Fibroblast of the aortic adventitia (primary cell): ENCODE results near the gene SUSD5. TPM values are rescaled to one million over a fixed set of nuclear protein-coding genes. Genes with fewer than 3 reads are reported as not detected.

ENCODE experiments used
- DNase-seq: peaks from one replicate; pipeline ENCODE4 v3.0.0-alpha.2; 2010; ENCODE audit warnings: low read depth
- H3K4me3 ChIP-seq: 2 replicates; pipeline ENCODE4 v1.5.1; 2011; ENCODE audit warnings: low read depth, mild to moderate bottlenecking, control low read depth, low read length, moderate library complexity
- total RNA-seq: library from RNA; depleted of rRNA; stranded (reverse); fragments of >200 nt; gene quantifications from 2 replicates; pipeline ENCODE4 v1.2.3, GENCODE V29; 2012; ENCODE audit warnings: low replicate concordance
- TF ChIP-seq, protein P1 (sequence below): IDR thresholded peaks from 2 replicates; pipeline ENCODE4 v1.5.1; 2011; ENCODE audit warnings: mild to moderate bottlenecking, low read length, control low read depth, inconsistent platforms; ENCODE audit not compliant: insufficient read depth

Gene SUSD5
- total RNA-seq, 1 donor: 2.9 TPM

DNA sequence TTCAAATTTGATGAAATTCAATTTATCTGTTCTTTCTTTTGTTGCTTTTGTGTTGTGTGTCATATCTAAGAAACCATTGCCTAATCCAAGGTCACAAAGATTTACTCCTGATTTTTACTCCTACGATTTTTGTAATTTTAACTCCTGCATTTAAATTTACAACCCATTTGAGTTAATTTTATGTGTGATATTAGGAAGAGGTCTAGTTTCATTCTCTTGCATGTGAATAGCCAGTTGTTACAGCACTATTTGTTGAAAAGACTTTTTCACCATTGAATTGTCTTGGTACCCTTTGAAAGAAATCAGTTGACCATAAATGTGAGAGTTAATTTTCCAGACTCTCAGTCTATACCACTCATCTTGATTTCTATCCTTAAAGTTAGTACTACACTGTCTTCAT is 80.9 kb downstream of the SUSD5 start:
- TF ChIP-seq, protein P1, sequence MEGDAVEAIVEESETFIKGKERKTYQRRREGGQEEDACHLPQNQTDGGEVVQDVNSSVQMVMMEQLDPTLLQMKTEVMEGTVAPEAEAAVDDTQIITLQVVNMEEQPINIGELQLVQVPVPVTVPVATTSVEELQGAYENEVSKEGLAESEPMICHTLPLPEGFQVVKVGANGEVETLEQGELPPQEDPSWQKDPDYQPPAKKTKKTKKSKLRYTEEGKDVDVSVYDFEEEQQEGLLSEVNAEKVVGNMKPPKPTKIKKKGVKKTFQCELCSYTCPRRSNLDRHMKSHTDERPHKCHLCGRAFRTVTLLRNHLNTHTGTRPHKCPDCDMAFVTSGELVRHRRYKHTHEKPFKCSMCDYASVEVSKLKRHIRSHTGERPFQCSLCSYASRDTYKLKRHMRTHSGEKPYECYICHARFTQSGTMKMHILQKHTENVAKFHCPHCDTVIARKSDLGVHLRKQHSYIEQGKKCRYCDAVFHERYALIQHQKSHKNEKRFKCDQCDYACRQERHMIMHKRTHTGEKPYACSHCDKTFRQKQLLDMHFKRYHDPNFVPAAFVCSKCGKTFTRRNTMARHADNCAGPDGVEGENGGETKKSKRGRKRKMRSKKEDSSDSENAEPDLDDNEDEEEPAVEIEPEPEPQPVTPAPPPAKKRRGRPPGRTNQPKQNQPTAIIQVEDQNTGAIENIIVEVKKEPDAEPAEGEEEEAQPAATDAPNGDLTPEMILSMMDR: no peak
- no peak overlapping the region for H3K4me3 ChIP-seq
- DNase-seq: no peak

DNA sequence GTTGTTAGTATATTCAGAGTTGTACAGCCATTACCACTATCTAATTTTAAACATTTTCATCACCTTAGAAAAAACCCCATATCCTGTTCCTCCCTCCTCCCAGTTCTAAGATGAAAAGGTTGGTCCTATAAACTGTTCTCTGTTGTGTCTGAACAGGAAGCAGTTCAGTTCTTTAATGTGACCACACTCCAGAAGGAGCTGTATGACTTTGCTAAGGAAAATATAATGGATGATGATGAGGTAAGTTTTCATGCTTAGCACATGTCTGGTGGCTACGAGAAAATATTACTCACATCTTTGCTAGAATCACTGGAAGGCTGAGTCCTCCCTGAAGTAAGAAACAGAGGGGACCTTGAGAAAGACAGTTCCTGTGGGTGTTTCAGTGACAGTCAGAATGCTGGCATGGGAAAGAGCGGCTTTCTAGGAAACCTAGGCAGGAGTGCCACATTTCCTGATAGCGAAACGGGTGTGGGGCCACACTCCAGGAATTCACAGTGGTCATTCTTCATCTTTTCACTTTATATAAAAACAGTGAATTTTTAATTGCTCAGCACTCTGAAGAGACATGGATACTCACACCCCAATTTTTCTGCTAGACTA is 84.5 kb downstream of the SUSD5 start:
- H3K4me3 ChIP-seq: no peak overlapping the region
- TF ChIP-seq, protein P1: no peak
- DNase-seq: no peak

DNA sequence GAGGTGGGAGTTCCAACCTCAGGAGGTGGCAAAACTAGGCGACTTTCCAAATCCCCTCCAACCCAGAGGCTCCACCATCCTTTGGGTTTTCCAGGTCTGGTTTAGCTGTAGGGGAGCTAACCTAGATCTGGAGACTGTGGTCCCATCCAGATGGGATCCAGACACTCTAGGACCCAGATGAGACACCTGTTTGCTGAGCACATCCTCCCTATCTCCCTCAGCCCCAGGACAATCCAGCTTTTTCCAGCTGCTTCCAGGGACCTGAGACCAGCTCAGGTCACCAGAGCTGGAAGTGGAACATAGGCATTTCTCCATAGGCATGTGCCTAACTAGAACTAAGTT is 86.6 kb downstream of the SUSD5 start:
- H3K4me3 ChIP-seq: no peak overlapping the region
- DNase-seq: no peak

DNA sequence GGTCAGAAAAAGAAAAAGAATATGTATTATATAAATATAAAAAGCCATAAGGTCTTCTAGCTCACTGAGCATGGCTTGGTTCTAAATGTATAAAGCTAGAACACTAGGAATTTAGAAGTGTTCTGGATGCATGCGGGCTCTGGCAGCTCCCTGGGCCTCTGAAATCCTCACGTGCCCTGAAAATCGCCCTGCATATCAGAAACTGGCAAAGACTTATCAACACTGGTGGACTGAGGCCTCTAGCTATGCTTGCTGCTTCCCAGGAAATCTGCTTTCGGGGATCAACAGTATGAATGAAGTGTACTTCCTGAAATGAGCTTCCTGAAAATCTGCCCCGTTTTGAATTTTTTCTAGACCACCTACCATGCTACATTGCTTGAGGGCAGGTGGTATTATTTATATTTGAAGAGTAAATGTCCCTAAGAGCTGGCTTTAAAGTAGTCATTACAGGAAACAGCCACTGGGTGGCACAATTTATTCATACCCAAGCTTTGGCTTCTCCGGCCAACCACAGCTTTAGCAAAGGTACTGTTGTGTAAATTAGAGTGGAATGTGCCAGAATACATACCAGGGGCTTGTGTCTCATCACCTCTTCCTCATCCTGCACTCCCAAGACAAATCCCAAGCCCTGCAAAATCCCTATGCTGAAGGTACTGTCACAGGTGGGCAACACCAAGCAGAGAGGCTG is 87.1 kb downstream of the SUSD5 start:
- TF ChIP-seq, protein P1: peak; percentile 63
- DNase-seq: peak; percentile 85
- H3K4me3 ChIP-seq: no peak overlapping the region

More for the DNA sequence above, 86.6 kb downstream of the SUSD5 start:
- TF ChIP-seq, protein P1: no peak

DNA sequence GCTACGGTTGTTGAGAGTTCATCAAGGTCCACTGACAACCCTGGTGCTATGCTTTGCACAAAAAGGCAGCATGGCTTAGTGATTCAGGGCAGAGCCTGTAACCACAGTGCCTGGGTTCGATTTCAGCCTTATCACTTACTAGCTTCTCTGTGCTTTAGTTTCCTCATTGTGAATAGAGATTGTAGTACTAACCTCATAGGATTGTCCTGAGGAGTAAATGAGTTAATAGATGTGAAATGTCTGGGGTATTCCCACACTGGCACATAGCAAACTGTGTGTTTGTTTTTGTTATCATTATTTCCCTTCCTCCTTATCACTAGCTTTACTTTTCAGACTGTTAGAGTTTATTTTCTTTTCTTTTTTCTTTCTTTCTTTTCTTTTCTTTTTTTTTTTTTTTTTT is 88.5 kb downstream of the SUSD5 start:
- DNase-seq: no peak
- TF ChIP-seq, protein P1: no peak
- no peak overlapping the region for H3K4me3 ChIP-seq

DNA sequence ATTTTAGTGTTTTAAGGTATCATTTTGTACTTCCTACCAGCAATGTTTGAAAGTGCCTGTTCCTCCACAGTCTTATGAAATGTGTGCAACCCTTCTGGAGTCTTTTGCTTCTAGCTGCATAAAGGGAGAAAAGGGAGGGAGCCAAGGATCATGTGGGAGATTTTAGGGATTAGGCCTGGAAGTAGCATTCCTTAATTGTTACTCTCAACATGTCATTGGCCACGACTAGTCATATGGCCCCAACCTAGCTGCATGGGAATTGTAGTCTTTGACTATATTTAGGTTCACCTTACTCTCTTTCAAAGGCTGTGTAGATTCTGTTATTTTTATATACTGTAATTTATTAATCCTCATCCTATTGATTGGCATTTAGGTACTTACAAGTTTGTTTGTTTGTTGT is 89.9 kb downstream of the SUSD5 start:
- peak; percentile 50 for DNase-seq
- TF ChIP-seq, protein P1: no peak
- no peak overlapping the region for H3K4me3 ChIP-seq
